ENCODE measurements around the gene FAM81B.

Gene FAM81B

DNA sequence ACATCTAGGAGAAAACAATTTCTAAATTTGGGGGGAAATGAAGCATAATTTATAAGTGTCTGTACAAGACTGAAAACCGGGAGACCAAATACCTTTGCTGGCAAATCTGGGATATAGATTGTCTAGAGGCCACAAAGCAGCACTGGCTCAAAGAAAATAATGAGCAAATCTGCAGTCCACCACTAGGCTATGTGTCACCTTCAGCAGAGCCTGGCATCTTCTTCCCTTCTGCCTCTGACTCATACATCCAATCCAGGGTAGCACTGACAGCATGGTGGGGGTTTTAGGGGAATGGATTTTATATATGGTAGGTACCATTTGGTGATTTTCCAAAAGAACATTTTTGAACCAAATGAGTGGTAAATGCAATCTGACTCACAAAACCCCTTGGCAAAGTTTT lies 12.8 kb downstream of the FAM81B start:
- DNase-seq (ENCODE audit: low read depth): no peak

DNA sequence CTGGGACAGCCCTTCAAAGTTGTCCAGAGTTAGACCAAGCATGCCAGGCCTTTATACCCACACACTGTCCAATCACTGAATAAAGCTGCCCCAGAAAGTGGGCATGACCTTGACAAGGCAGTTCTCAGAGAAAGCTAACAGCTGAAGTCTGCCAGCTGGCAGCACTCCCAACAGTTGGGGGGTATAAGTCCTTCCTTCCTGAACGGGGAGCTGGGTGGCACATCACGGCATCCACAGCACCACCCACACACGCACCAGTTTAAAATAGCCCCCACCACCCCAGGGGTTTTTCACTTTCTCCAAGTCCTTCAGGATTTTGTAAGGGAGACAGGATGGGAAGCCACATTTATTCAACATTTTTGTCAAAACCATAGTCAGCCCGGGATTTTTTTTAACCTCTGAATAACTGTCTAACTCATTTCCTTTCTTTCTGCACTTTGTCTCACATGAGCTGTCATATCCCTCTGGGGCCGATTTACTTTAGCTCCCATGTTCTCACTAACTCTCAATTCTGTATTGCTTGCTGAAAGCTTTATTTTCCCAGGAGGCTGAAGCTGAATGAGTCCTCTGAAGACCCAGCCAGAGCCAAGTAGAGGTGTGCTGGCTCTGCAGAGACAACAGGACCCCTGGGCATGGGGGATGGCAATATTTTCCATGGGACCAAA lies 15.4 kb downstream of the FAM81B start:
- no peak for DNase-seq (ENCODE audit: low read depth)

DNA sequence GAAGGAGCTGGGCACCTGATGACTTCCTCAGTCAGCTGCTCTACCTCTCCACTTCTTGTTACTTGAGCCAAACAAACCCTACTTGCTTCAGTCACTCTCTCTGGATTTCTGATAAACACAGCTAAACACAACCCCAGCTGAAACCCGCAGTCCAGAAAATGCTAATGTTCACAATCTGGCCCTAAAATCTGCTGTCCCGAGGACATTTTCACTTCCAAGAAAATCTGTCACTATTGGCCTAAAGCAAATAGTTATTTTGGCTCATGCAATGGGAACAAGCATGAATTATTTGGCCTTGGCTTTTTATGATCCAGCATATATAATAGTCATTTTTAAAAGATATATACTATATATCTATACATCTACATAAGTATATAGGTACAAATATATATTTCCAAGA lies 19.1 kb downstream of the FAM81B start:
- DNase-seq (ENCODE audit: low read depth): no peak

DNA sequence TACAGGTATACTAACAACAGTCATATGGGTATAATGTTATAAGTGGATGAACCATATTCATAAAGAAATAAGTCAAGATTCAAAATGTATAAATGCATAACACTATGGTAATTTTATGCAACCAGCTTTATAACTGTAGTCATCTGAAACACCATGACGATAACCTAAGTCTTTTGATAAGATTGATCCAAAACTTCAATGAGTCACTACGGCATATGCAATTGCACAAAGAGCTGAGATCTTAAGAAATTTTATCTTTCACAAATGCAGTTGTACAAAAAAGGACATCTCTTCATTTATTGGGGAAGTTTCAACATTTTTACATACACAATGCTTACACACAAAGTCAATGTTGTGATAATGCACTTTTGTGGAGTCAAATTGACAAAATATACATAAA lies 20.3 kb downstream of the FAM81B start:
- no peak for DNase-seq (ENCODE audit: low read depth)

DNA sequence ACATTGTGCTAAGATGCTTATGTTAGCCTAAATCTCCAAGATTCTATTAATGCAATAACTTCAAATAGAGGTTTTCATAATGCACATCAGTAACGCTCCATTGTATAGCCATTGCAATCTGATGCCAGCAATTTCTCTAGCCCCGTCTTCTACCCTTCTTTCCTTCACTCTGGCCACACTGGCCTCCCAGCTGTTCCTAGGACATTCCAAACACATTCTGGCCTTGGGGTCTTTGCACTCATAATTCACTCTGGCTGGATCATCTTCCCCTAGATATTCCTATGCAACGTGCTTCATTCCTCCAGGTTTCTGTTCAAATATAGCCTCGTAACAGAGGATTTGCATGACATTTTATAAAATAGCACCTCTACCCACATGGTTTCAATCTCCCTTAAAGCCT lies 23.3 kb downstream of the FAM81B start:
- no peak for DNase-seq (ENCODE audit: low read depth)

DNA sequence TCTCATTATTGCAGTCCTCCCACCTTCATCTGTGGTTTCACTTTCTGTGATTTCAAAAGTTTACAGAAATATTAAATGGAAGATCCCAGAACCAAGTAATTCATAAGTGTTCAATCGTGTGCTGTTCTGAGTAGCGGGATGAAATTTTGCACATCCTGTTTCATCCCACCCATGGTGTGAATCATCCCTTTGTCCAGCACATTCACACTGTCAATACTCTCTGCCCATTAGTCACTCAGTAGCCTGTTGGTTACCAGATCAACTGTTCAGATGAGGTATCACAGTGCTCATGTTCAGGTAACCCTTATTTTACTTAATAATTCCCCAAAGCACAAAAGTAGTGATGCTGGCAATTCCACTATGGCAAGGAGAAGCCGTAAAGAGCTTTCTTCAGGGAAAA lies 26.8 kb downstream of the FAM81B start:
- DNase-seq (ENCODE audit: low read depth): no peak

DNA sequence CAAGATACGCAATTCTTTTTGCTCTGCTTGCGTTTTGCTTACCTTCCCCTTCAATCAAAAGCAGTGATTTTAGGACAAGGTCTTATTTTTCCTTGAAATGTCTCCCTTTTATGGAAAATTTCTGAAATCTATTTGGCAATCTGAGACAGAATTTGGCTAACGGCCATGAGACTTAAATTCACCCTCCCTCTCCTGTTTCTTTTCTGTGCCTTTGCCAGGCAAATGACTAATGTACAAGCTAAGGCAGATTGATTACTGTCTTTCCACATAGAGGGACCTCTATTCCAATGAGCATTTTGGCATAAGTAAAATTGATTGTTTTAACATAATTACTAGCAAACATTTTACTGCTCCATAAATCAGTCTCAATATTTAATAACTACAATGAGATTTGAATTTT lies 31.7 kb downstream of the FAM81B start:
- DNase-seq (ENCODE audit: low read depth): no peak

DNA sequence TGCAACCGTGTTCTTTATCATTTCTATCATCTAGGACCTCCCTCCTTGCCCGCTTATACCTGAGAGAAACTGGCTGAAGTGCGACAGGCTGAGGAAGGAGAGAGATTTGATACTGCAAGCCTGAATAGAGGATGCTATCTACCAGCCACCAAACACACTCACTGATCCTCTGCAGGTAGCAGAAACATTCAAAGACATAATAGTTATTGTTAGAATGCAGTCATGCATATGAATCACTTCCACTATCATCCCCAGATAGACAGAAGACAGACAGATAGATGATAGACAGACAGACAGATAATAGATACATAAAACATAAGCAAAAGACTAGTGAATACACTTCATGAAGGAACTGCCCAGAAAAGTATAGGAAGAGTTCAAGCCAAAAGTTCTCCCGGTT lies 32.9 kb downstream of the FAM81B start:
- DNase-seq (ENCODE audit: low read depth): no peak

DNA sequence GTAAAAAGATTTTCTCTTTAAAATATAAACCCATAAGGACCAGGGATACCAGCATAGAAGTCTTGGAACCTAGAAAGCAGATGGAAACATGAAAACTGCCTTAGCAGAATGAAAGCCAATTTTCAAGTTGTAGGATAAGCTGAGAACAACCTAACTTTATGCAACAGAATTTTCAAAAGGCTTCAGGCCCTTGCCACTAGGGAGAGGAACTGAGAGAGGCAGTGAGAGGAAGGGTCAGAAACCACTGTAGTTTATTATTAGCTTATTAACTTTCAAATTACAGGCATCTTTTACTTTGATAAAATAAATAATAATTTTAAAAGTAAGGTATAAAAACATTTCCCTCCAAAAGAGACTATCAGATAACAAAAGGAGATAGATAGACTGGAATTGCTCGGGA lies 33.4 kb downstream of the FAM81B start:
- DNase-seq (ENCODE audit: low read depth): no peak

DNA sequence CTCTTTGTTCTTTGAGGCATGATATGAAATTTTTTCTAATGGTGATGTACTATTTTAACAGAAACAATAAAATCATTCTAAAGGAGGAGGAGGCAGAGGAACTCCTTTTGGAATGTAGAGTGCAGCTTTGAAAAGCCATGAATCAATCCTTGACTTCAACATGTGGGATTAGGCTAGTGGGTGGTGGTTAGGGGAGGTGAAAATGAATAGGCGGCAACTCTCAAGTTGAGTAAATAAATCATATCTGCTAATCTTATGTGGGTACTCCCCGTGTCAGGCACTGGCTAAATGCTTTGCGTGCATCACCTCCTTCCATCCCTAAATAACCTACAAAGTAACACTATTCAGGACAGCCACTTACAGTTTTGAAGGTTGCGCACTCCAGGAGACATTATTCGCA lies 35.1 kb downstream of the FAM81B start:
- no peak for DNase-seq (ENCODE audit: low read depth)

DNA sequence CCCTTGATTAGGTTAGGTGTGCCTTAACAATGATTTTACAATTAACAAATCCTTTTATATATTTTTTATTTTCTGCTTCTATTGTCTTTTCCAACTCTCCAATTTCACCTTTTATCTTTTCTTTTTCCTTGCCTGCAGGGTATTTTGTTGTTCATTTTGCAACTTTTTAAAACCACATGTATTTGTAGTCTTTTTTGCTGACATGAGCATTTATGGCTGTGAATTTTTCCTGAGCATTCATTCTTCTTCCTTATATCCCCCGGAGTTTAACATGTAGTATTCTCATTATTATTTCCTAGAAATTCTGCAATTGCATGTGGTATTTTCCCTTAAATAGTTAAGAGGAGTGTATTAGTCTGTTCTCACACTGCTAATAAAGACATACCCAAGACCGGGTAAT lies 41.6 kb downstream of the FAM81B start:
- DNase-seq (ENCODE audit: low read depth): no peak

DNA sequence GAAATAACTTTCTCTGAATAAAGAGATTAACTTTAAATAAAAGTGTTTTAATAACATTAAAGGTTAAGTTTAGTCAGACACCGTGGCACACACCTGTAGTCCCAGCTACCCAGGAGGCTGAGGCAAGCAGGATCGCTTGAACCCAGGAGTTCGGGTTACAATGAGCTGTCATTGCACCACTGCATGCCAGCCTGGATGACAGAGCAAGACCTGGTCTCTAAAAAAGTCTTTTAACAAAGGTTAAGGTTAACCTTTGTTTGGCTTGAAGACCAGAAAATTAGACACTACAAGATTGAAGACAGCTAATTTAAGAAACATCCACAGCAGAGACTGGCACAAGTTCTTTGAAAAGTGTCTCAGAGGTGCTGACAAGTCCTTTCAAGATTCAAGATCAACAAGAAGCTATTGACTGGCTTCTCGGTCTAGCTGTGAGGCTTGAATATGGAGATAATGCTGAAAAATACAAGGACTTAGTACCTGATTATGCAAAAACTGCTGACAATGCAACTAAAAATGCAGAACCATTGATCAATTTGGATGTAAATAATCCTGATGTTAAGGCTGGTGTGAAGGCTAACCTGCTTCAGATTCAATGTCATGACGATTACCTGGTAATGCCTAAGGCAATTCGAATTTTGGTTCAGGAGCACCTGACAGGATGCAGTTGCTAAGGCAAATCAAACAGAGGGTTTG lies 48.8 kb downstream of the FAM81B start:
- no peak for DNase-seq (ENCODE audit: low read depth)

DNA sequence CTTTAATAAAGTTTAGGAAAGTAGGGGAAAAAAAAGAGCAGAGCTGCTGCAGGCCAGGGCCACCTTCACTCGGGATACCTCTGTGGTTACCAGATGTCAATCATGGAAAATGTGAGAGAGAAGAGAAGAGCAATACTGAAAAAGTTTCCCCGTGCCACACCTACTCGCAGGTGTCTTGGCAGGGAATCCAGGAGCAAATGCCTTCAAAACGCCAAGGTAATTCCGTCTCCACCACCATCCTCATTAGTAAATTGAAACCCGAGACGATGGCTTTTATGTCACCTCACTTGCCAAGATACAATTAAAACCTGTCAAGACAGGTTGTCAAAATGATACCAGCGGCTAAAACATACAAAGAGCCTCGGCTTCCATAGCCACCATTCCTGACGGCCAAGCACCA lies 49.7 kb downstream of the FAM81B start:
- no peak for DNase-seq (ENCODE audit: low read depth)

DNA sequence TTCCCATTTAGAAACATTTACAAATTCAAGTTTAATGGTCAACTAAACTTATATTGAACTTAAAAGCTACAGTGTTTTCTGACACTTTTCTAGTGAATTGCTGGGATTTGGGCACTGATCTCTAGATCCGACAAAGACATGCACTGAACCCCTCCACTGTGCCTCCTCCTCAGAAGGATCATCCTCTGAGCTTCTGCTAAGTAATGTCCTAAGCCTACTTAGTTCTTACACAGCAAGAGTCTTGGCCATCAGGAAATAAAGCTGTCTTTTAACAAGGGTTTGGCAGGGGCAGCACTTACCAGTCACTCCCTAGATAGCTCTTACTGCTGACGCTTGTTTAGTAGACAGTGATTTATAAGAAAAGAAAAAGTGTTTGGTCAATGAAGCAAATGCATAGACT lies 50.5 kb downstream of the FAM81B start:
- DNase-seq (ENCODE audit: low read depth): no peak

DNA sequence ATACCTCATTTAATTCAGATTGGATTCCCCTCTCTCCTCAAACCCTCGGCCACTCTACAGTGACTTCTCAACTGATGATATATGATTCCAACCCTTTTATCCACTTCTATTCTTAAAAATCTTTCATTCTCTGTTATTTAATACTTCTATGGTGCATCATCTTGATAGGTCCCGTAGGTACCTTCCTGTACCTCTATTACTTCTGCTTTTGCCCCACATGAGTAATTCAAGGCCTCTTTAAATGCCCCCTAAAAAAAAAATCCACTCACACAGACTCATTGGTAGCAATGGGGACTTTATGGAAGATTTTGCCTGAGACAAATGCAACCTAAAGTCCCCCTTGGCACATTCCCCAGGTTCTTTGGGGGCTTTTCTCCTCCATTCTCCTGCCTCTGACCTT lies 54.3 kb downstream of the FAM81B start:
- DNase-seq (ENCODE audit: low read depth): no peak

DNA sequence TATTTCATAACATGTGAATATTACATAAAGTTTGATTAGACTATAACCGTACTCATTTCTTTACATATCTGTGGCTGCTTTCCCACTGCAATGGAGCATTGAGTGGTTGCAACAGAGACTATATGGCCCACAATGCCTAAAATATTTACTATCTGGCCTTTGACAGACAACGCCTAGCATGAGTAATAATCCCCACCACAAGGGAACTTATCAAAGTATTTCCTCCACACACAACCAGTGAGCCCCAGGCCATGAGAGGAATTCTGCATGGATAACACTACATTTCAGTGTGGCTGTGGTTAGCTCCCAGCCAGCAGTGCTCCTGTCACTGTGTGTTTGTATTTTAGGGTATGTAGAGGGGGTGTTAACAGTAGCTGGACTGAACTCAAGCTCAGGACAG lies 54.8 kb downstream of the FAM81B start:
- no peak for DNase-seq (ENCODE audit: low read depth)

DNA sequence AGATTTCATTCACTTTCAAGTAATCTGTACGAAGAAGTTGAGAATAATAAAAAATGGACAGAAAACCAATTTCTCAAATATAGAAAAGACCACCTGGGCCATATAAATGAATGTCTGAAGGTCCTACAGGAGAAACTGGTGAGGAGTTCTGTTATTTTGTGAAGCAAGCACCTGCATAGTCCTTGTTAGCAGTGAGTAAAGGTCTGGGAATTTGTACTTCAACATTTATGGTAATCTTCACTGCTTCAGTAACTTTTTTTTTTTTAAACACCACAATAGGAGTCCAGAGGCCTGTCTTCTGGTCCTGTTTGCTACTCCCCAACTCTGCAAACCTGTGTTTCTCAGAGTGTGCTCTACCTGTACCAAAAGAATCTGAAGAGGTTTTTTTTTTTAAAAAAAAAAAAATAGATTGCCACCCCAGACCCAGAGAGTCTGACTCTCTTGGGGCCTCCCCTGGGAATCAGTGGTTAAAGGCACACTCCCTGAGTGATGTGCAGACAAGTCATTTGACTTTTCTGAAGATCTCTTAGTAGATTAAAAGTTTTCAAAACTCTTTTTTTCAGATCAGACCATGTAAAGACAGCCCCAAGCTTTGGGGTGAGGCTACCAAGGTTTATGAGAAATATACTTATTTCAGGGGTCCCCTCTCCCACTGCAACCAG lies 55.5 kb downstream of the FAM81B start:
- no peak for DNase-seq (ENCODE audit: low read depth)

DNA sequence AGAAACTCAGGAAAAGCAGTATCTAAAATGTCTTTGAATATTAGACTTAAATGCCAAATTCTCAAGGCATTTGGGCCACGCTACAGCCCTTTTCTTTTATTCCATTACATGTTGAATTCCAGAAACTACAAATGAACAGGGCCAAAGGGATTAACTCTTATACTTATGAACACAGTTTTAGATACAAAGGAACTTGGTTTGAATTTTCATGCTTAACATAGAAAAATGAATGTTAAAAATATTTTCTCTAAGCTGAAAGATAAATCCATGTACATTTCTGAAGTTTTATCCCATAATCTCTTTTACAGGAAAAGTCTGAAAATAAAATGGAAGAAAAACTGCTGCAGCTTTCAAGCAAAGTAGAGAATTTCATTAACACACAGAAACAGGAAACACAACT lies 56.8 kb downstream of the FAM81B start:
- DNase-seq (ENCODE audit: low read depth): no peak

DNA sequence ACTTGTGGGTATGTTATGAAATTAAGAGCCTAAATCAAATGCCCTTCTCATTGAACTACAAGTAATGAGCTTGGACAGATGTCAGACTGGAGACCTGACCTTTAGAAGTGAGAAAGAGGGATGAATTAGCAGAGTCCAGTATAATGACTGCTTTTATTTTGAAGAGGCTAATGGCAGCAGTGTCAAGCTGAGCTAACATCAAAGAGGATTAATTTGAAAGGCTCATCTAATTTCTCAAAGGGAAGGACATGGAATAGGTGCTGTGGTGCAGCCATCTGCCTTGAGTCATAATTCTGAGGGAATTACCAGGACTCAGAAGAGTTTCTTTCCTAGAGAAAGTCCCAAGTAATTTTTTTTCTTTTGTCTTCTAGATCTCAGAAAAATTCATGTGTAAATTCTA lies 57.6 kb downstream of the FAM81B start:
- DNase-seq (ENCODE audit: low read depth): no peak

DNA sequence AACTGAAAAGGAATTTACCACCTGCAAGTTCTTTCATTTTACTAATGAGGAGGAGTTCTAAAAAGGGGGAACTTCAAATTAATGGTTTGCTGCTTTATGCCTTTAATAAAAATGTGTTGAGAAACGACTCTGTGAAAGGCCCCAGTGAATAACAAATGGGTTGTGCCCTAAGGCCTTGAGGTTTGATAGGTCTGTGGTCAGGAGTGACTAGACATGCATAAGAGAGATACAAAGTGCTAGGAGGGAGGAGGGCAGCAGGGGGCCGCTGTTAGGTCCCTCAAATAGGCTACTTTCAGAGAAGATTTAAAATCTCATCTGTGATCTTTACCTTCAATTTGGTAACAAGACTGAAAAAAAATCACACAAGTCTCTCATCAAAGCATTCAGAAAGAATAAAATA lies 58.3 kb downstream of the FAM81B start:
- DNase-seq (ENCODE audit: low read depth): no peak

DNA sequence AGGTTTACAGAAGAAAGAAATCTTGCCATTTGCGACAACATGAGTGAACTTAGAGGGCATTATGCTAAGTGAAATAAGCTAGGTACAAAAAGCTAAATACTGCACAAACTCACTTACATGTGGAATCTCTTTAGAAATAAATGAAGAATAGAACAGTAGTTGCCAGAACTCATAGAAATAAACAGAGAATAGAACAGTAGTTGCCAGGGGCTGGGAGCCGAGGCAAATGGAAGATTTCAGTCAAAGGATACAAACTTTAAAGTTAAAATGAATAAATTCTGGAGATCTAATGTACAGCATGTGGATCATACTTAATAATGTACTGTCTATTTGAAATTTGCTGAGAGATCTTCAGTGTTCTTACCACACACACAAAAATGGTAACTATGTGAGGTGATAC lies 63.4 kb downstream of the FAM81B start:
- DNase-seq (ENCODE audit: low read depth): no peak

DNA sequence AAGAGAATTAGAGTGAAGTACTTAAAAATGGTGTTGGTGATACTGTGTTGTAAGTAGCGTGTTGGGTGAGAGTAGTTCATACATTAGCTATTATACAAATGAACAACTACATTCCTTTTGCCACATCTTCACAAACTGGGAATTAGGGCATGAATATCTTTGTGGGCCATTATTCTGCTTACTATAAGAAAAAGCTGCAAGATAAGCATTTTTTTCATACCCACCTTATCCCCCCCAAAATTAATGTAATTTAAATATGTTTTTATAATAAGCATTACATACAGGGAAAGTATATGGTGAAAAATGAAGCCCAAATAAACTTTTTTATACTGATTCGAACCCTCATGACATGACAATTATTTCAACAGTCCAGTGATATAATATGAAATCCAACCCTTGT lies 69.5 kb downstream of the FAM81B start:
- DNase-seq (ENCODE audit: low read depth): no peak

DNA sequence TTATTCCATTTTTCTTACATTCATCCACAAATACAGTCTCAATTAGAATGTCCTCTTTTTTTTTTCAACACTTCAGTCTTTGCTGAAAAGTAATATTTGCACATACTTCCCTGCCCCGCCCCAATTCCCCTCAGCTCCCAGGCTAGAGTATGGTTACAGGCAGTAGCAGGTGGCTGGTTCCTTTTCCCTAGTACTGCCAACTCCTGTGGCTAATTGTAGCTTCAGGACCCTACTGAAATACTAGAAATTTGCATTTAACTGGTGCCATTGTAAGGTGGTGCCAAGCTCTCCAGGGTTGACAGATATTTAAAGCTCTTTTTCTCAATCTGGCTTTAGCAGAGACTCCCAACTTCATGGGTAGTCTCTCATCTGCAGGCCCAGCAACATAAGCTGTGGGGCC lies 80.3 kb downstream of the FAM81B start:
- no peak for DNase-seq (ENCODE audit: low read depth)

DNA sequence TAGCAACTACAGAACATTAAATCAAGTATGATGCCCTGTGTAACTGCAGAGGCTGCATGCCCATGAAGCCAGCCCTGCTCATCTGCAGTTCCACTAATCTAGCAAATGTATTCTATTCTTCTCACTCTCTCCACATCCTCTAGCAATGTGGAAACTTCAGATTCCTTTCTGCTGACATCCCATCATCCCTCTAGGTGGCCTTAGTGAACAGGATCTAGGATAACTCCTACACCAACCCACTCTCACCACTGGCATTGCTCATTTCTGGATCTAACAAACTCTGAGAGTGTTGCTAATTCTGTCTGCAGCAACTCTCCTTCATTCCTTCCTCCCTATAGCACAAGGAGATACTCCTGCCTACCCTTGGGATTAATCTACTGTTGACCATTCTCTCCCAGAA lies 80.8 kb downstream of the FAM81B start:
- DNase-seq (ENCODE audit: low read depth): no peak
